GM23338 (cell line): ENCODE data around the gene THUMPD2. TPM values are rescaled to one million over a fixed set of nuclear protein-coding genes. Genes with fewer than 3 reads are reported as not detected.

ENCODE experiments used
- ATAC-seq: fragments of 200-7000 bp; cut with Tn5 transposase; 3 replicates; pipeline ENCODE4 v1.9.1; 2020
- DNase-seq: peaks from one replicate; pipeline ENCODE4 v3.0.0-alpha.2; 2015; ENCODE audit warnings: low spot score
- H2AFZ ChIP-seq: fragments of 200-600 bp; sonication (generic); 2 replicates; pipeline ENCODE4 v1.8.0; 2016; ENCODE audit warnings: antibody characterized with exemption, mild to moderate bottlenecking, moderate library complexity
- H3F3A ChIP-seq: fragments of 200-600 bp; sonication (generic); replicated peaks from 2 replicates; pipeline ENCODE4 v1.8.0; 2017; ENCODE audit warnings: antibody characterized with exemption, mixed run types, low read depth
- H3K27ac ChIP-seq: fragments of 200-600 bp; sonication (generic); 2 replicates; pipeline ENCODE4 v1.6.1; 2016; ENCODE audit warnings: low read depth
- H3K27me3 ChIP-seq: fragments of 200-600 bp; sonication (generic); 2 replicates; pipeline ENCODE4 v1.8.0; 2016; ENCODE audit warnings: mild to moderate bottlenecking, mixed run types, moderate library complexity; ENCODE audit not compliant: insufficient read depth
- H3K36me3 ChIP-seq: fragments of 200-600 bp; sonication (generic); 2 replicates; pipeline ENCODE4 v1.8.0; 2016; ENCODE audit warnings: mild to moderate bottlenecking; ENCODE audit not compliant: insufficient read depth
- H3K4me1 ChIP-seq: fragments of 200-600 bp; sonication (generic); 2 replicates; pipeline ENCODE4 v1.8.0; 2016; ENCODE audit warnings: mild to moderate bottlenecking, moderate library complexity; ENCODE audit not compliant: insufficient read depth
- H3K4me2 ChIP-seq: fragments of 200-600 bp; sonication (generic); 2 replicates; pipeline ENCODE4 v1.7.1; 2017; ENCODE audit warnings: mixed run types
- H3K4me3 ChIP-seq: fragments of 200-600 bp; sonication (generic); 2 replicates; pipeline ENCODE4 v1.6.1; 2016; ENCODE audit warnings: mixed run types
- H3K79me2 ChIP-seq: fragments of 200-600 bp; sonication (generic); replicated peaks from 2 replicates; pipeline ENCODE4 v1.8.0; 2017; ENCODE audit warnings: mild to moderate bottlenecking; ENCODE audit not compliant: insufficient read depth
- H3K9me2 ChIP-seq: fragments of 200-600 bp; sonication (generic); 2 replicates; pipeline ENCODE4 v1.8.0; 2017; ENCODE audit not compliant: insufficient read depth
- H4K20me1 ChIP-seq: fragments of 200-600 bp; sonication (generic); replicated peaks from 2 replicates; pipeline ENCODE4 v1.8.0; 2017; ENCODE audit warnings: mild to moderate bottlenecking; ENCODE audit not compliant: insufficient read depth
- H3K27ac Mint-ChIP-seq: 2 replicates; pipeline ENCODE4 v1.8.0; 2020; ENCODE audit warnings: inconsistent platforms, mild to moderate bottlenecking, moderate library complexity, mixed read lengths
- H3K27me3 Mint-ChIP-seq: 3 replicates; pipeline ENCODE4 v1.8.0; 2022; ENCODE audit warnings: low read depth, mild to moderate bottlenecking, moderate library complexity, mixed read lengths, inconsistent platforms; ENCODE audit not compliant: insufficient read depth, poor library complexity
- H3K36me3 Mint-ChIP-seq: 3 replicates; pipeline ENCODE4 v1.8.0; 2021; ENCODE audit warnings: low read depth, mild to moderate bottlenecking, inconsistent platforms, moderate library complexity, mixed read lengths
- H3K4me1 Mint-ChIP-seq: 3 replicates; pipeline ENCODE4 v1.8.0; 2020; ENCODE audit warnings: mild to moderate bottlenecking, inconsistent platforms, mixed read lengths
- H3K4me3 Mint-ChIP-seq: 3 replicates; pipeline ENCODE4 v1.8.0; 2021; ENCODE audit warnings: moderate library complexity, mild to moderate bottlenecking, inconsistent platforms, mixed read lengths
- H3K9me3 Mint-ChIP-seq: 3 replicates; pipeline ENCODE4 v1.8.0; 2020; ENCODE audit warnings: moderate library complexity, mild to moderate bottlenecking, inconsistent platforms, mixed read lengths
- CREB1 ChIP-seq: fragments of 250-450 bp; sonication (Bioruptor Pico); IDR thresholded peaks from 2 replicates; pipeline ENCODE4 v1.5.0; 2020; ENCODE audit warnings: low read depth, mild to moderate bottlenecking, moderate library complexity
- EZH2 ChIP-seq: fragments of 200-600 bp; sonication (generic); IDR thresholded peaks from one replicate; pipeline ENCODE4 v1.8.0; 2017; ENCODE audit warnings: antibody characterized with exemption, mild to moderate bottlenecking, low read depth; ENCODE audit not compliant: unreplicated experiment
- EZH2phosphoT487 ChIP-seq: fragments of 200-600 bp; sonication (generic); IDR thresholded peaks from one replicate; pipeline ENCODE4 v1.8.1; 2018; ENCODE audit warnings: antibody characterized with exemption; ENCODE audit not compliant: unreplicated experiment
- JUNB ChIP-seq: IDR thresholded peaks from one replicate; pipeline ENCODE4 v1.6.1; 2016; ENCODE audit warnings: antibody characterized with exemption; ENCODE audit not compliant: unreplicated experiment
- NANOG ChIP-seq: IDR thresholded peaks from 2 replicates; pipeline ENCODE4 v1.6.1; 2016; ENCODE audit warnings: antibody characterized with exemption, borderline replicate concordance
- POLR2AphosphoS5 ChIP-seq: IDR thresholded peaks from 2 replicates; pipeline ENCODE4 v1.6.1; 2016; ENCODE audit warnings: antibody characterized with exemption, low read depth
- STAT1 ChIP-seq: IDR thresholded peaks from one replicate; pipeline ENCODE4 v1.6.1; 2016; ENCODE audit warnings: antibody characterized with exemption; ENCODE audit not compliant: unreplicated experiment
- ZNF114 ChIP-seq: fragments of 250-450 bp; sonication (Bioruptor Pico); IDR thresholded peaks from 2 replicates; pipeline ENCODE4 v1.5.0; 2020; ENCODE audit warnings: mild to moderate bottlenecking, moderate library complexity
- ZNF331 ChIP-seq: fragments of 250-450 bp; sonication (Bioruptor Pico); IDR thresholded peaks from 2 replicates; pipeline ENCODE4 v1.5.0; 2020; ENCODE audit warnings: low read depth, mild to moderate bottlenecking, moderate library complexity
- polyA plus RNA-seq: library from polyadenylated mRNA; unstranded; fragments of >200 nt; fragmentation: Nextera tagmentation; extraction: Ambion mirVana; gene quantifications from 2 replicates; pipeline ENCODE4 v1.2.1, GENCODE V29; 2016
- total RNA-seq: library from RNA; depleted of rRNA; stranded (reverse); fragments of >200 nt; shearing (Covaris generic); gene quantifications from 2 replicates; pipeline ENCODE4 v1.2.3, GENCODE V29; 2014
- TF ChIP-seq, protein P1 (sequence below): fragments of 250-450 bp; sonication (Bioruptor Pico); IDR thresholded peaks from 2 replicates; pipeline ENCODE4 v1.5.0; 2020; ENCODE audit warnings: mild to moderate bottlenecking, moderate library complexity
- TF ChIP-seq, protein P2 (sequence below), 2 experiments: fragments of 200-600 bp in 1 of 2; sonication (generic) in 1 of 2; conservative IDR thresholded peaks; 2 replicates each; pipeline versions ENCODE4 v1.5.1 to v1.6.1; 2016 to 2017; ENCODE audit warnings: antibody characterized with exemption in 2 of 2, low read depth in 2 of 2, mild to moderate bottlenecking in 2 of 2, moderate library complexity in 1 of 2
- TF ChIP-seq, protein P3 (sequence below): IDR thresholded peaks from 2 replicates; pipeline ENCODE4 v1.6.1; 2016; ENCODE audit warnings: antibody characterized with exemption
- TF ChIP-seq, protein P4 (sequence below): IDR thresholded peaks from one replicate; pipeline ENCODE4 v1.6.1; 2018; ENCODE audit warnings: antibody characterized with exemption; ENCODE audit not compliant: unreplicated experiment

Gene THUMPD2
- total and polyA plus RNA-seq, 2 experiments from 2014 or later: 19.5 to 25.1 TPM

DNA sequence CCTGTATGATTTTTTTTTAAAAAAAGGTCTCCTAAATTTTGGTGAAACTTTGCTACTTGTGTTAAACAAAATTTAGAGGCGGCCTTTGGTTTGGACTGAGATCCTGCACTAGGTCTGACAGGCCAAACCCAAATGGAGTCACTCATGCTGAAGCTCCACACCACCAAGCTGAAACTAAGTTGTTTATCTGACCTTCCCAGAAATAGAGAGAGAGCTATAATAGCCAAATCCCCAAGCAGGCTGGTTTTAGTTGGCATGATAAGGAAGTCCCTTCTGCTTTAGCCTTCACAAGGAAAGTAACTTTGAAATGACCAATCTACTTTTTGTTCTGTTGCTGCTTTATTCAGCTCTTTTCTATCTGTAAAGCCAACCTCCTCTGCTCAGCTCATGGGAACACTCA is 17.1 kb upstream of the THUMPD2 start:
- Histone ChIP-seq H3K9me2 (no peaks in the 10 kb centered on the region), H2AFZ (no peak overlapping the region), H3K4me1 (no peaks in the 10 kb centered on the region), H4K20me1 (no peaks in the 10 kb centered on the region), H3K79me2 (no peaks in the 10 kb centered on the region), H3K4me3 (no peak overlapping the region), H3K4me2 (no peak overlapping the region), H3K27me3 (no peaks in the 10 kb centered on the region), H3K27ac (no peak overlapping the region), H3F3A (no peaks in the 10 kb centered on the region), H3K36me3 (0 out of 2 replicates have a peak, but pooled peaks cover 5% of the 10 kb centered on the region)
- Mint-ChIP-seq H3K27ac (no peak overlapping the region), H3K4me1 (no peaks in the 10 kb centered on the region), H3K27me3 (no peaks in the 10 kb centered on the region), H3K36me3 (peaks cover 16% of the 10 kb centered on the region), H3K4me3 (no peak overlapping the region), H3K9me3 (peaks cover 16% of the 10 kb centered on the region)
- no peak for TF ChIP-seq EZH2phosphoT487
- TF ChIP-seq, protein P1, sequence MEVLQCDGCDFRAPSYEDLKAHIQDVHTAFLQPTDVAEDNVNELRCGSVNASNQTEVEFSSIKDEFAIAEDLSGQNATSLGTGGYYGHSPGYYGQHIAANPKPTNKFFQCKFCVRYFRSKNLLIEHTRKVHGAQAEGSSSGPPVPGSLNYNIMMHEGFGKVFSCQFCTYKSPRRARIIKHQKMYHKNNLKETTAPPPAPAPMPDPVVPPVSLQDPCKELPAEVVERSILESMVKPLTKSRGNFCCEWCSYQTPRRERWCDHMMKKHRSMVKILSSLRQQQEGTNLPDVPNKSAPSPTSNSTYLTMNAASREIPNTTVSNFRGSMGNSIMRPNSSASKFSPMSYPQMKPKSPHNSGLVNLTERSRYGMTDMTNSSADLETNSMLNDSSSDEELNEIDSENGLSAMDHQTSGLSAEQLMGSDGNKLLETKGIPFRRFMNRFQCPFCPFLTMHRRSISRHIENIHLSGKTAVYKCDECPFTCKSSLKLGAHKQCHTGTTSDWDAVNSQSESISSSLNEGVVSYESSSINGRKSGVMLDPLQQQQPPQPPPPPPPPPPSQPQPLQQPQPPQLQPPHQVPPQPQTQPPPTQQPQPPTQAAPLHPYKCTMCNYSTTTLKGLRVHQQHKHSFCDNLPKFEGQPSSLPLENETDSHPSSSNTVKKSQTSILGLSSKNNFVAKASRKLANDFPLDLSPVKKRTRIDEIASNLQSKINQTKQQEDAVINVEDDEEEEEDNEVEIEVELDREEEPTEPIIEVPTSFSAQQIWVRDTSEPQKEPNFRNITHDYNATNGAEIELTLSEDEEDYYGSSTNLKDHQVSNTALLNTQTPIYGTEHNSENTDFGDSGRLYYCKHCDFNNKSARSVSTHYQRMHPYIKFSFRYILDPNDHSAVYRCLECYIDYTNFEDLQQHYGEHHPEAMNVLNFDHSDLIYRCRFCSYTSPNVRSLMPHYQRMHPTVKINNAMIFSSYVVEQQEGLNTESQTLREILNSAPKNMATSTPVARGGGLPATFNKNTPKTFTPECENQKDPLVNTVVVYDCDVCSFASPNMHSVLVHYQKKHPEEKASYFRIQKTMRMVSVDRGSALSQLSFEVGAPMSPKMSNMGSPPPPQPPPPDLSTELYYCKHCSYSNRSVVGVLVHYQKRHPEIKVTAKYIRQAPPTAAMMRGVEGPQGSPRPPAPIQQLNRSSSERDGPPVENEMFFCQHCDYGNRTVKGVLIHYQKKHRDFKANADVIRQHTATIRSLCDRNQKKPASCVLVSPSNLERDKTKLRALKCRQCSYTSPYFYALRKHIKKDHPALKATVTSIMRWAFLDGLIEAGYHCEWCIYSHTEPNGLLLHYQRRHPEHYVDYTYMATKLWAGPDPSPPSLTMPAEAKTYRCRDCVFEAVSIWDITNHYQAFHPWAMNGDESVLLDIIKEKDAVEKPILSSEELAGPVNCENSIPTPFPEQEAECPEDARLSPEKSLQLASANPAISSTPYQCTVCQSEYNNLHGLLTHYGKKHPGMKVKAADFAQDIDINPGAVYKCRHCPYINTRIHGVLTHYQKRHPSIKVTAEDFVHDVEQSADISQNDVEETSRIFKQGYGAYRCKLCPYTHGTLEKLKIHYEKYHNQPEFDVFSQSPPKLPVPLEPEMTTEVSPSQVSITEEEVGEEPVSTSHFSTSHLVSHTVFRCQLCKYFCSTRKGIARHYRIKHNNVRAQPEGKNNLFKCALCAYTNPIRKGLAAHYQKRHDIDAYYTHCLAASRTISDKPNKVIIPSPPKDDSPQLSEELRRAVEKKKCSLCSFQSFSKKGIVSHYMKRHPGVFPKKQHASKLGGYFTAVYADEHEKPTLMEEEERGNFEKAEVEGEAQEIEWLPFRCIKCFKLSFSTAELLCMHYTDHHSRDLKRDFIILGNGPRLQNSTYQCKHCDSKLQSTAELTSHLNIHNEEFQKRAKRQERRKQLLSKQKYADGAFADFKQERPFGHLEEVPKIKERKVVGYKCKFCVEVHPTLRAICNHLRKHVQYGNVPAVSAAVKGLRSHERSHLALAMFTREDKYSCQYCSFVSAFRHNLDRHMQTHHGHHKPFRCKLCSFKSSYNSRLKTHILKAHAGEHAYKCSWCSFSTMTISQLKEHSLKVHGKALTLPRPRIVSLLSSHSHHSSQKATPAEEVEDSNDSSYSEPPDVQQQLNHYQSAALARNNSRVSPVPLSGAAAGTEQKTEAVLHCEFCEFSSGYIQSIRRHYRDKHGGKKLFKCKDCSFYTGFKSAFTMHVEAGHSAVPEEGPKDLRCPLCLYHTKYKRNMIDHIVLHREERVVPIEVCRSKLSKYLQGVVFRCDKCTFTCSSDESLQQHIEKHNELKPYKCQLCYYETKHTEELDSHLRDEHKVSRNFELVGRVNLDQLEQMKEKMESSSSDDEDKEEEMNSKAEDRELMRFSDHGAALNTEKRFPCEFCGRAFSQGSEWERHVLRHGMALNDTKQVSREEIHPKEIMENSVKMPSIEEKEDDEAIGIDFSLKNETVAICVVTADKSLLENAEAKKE: no peak
- no peak for TF ChIP-seq POLR2AphosphoS5
- no peak for TF ChIP-seq ZNF114
- TF ChIP-seq STAT1: no peak
- TF ChIP-seq, protein P2, sequence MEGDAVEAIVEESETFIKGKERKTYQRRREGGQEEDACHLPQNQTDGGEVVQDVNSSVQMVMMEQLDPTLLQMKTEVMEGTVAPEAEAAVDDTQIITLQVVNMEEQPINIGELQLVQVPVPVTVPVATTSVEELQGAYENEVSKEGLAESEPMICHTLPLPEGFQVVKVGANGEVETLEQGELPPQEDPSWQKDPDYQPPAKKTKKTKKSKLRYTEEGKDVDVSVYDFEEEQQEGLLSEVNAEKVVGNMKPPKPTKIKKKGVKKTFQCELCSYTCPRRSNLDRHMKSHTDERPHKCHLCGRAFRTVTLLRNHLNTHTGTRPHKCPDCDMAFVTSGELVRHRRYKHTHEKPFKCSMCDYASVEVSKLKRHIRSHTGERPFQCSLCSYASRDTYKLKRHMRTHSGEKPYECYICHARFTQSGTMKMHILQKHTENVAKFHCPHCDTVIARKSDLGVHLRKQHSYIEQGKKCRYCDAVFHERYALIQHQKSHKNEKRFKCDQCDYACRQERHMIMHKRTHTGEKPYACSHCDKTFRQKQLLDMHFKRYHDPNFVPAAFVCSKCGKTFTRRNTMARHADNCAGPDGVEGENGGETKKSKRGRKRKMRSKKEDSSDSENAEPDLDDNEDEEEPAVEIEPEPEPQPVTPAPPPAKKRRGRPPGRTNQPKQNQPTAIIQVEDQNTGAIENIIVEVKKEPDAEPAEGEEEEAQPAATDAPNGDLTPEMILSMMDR (conservative IDR thresholded peaks at IDR 0.05; ENCODE audit: low read depth in 2 of 2): no peak
- TF ChIP-seq, protein P3, sequence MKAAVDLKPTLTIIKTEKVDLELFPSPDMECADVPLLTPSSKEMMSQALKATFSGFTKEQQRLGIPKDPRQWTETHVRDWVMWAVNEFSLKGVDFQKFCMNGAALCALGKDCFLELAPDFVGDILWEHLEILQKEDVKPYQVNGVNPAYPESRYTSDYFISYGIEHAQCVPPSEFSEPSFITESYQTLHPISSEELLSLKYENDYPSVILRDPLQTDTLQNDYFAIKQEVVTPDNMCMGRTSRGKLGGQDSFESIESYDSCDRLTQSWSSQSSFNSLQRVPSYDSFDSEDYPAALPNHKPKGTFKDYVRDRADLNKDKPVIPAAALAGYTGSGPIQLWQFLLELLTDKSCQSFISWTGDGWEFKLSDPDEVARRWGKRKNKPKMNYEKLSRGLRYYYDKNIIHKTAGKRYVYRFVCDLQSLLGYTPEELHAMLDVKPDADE: no peak
- TF ChIP-seq, protein P4, sequence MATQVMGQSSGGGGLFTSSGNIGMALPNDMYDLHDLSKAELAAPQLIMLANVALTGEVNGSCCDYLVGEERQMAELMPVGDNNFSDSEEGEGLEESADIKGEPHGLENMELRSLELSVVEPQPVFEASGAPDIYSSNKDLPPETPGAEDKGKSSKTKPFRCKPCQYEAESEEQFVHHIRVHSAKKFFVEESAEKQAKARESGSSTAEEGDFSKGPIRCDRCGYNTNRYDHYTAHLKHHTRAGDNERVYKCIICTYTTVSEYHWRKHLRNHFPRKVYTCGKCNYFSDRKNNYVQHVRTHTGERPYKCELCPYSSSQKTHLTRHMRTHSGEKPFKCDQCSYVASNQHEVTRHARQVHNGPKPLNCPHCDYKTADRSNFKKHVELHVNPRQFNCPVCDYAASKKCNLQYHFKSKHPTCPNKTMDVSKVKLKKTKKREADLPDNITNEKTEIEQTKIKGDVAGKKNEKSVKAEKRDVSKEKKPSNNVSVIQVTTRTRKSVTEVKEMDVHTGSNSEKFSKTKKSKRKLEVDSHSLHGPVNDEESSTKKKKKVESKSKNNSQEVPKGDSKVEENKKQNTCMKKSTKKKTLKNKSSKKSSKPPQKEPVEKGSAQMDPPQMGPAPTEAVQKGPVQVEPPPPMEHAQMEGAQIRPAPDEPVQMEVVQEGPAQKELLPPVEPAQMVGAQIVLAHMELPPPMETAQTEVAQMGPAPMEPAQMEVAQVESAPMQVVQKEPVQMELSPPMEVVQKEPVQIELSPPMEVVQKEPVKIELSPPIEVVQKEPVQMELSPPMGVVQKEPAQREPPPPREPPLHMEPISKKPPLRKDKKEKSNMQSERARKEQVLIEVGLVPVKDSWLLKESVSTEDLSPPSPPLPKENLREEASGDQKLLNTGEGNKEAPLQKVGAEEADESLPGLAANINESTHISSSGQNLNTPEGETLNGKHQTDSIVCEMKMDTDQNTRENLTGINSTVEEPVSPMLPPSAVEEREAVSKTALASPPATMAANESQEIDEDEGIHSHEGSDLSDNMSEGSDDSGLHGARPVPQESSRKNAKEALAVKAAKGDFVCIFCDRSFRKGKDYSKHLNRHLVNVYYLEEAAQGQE: no peak
- TF ChIP-seq EZH2: no peak
- TF ChIP-seq JUNB: no peak
- TF ChIP-seq ZNF331 (CRISPR knock-in tag): no peak
- no peak for TF ChIP-seq CREB1
- no peak for TF ChIP-seq NANOG
- DNase-seq (no peak), ATAC-seq (no peak)
